Measurements from ENCODE around the gene PLXNA2. TPM values are rescaled to one million over a fixed set of nuclear protein-coding genes. Genes with fewer than 3 reads are reported as not detected.

The PLXNA2 gene
- total and polyA plus RNA-seq, 3 donors from 2014 or later: 4.1 to 5.5 (median 4.7) TPM

- H3K4me3 ChIP-seq: no peak overlapping the region
- intact Hi-C loops (cut with DNase I; ENCODE audit: low total_unique reads): no loop called here
- no peak overlapping the region for H3K27ac ChIP-seq
- no peaks in the 10 kb centered on the region for H3K9me3 ChIP-seq
- H3K4me1 ChIP-seq: no peaks in the 10 kb centered on the region
- no peak for DNase-seq
- no peaks in the 10 kb centered on the region for H3K36me3 ChIP-seq (ENCODE audit: low read depth, missing control alignments)
- 85 to 87% methylated on average over 6 of the region's 6 CpGs for WGBS, 2 donors
- no peaks in the 10 kb centered on the region for H3K27me3 ChIP-seq
- no peak for TF ChIP-seq POLR2A (IDR thresholded peaks at IDR 0.05)
- TF ChIP-seq, protein P1, sequence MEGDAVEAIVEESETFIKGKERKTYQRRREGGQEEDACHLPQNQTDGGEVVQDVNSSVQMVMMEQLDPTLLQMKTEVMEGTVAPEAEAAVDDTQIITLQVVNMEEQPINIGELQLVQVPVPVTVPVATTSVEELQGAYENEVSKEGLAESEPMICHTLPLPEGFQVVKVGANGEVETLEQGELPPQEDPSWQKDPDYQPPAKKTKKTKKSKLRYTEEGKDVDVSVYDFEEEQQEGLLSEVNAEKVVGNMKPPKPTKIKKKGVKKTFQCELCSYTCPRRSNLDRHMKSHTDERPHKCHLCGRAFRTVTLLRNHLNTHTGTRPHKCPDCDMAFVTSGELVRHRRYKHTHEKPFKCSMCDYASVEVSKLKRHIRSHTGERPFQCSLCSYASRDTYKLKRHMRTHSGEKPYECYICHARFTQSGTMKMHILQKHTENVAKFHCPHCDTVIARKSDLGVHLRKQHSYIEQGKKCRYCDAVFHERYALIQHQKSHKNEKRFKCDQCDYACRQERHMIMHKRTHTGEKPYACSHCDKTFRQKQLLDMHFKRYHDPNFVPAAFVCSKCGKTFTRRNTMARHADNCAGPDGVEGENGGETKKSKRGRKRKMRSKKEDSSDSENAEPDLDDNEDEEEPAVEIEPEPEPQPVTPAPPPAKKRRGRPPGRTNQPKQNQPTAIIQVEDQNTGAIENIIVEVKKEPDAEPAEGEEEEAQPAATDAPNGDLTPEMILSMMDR (IDR thresholded peaks at IDR 0.05): no peak
Observed at GRCh38 chr1:208074353-208074752, 169.8 kb downstream of the PLXNA2 start.

DNA sequence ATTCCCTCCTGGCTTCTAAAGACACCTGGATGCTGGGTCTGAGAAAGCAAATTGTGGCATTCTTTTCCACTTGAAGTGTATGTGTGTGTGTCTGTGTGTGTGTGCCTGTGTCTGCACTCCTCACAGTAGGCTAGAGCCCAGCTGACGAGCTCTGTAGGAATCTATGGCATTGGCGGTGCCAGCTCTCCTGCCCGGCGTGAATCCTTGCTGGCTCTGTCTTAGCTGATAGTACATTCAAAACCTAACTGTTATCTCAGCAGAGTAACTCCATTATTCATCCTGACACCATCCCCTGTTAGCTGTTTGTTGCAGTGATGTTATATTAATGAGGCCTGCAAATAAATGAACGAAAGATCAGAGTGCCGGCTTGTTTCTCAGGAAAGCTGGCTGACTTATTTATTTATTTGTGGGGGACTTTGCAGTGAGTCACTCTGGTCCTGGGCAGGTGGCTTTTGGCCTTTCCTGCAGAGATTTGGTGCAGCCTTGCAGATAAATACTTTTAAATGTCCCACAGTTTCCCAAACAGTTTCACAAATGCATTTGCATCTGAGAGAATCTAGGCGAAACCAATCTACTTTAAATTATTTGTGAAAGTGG, 172.7 kb downstream of the PLXNA2 start:
- no peak for TF ChIP-seq POLR2A (IDR thresholded peaks at IDR 0.05)
- TF ChIP-seq, protein P1 (IDR thresholded peaks at IDR 0.05): no peak
- Histone ChIP-seq H3K27me3 (no peaks in the 10 kb centered on the region), H3K4me1 (no peaks in the 10 kb centered on the region), H3K4me3 (no peak overlapping the region), H3K36me3 (ENCODE audit: low read depth, missing control alignments) (no peaks in the 10 kb centered on the region), H3K9me3 (no peaks in the 10 kb centered on the region), H3K27ac (no peak overlapping the region)
- WGBS, 2 donors: 73 to 75% methylated on average over 7 of the region's 7 CpGs
- intact Hi-C loops (cut with DNase I; ENCODE audit: low total_unique reads): no loop called here
- no peak for DNase-seq

DNA sequence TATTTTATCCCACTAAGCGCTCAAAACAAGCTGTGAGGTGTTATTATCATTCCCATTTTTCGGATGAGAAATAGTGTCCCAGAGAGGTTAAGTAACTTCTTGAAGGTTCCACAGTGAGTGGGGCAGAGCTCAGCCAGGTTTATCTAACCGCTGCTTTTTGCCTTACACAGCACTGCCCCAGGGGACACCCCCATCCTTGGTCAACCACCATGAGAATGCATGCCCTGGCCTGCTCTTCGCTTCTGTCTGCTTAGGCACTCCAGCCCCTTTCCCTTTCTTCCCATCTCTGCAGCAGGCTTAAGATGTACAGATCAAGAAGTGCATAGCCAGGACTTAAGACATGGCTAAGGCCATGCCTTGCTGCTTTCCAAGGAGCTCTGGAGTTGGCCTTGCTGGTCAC, 174.3 kb downstream of the PLXNA2 start:
- WGBS, 2 donors: 97 to 100% methylated on average over 4 of the region's 4 CpGs
- H3K4me3 ChIP-seq: no peak overlapping the region
- DNase-seq: no peak
- H3K27me3 ChIP-seq: no peaks in the 10 kb centered on the region
- no peak overlapping the region for H3K27ac ChIP-seq
- intact Hi-C loops (cut with DNase I; ENCODE audit: low total_unique reads): no loop called here
- no peaks in the 10 kb centered on the region for H3K9me3 ChIP-seq
- TF ChIP-seq, protein P1 (IDR thresholded peaks at IDR 0.05): no peak
- TF ChIP-seq POLR2A (IDR thresholded peaks at IDR 0.05): no peak
- no peaks in the 10 kb centered on the region for H3K36me3 ChIP-seq (ENCODE audit: low read depth, missing control alignments)
- peaks cover 12% of the 10 kb centered on the region for H3K4me1 ChIP-seq

GRCh38 chr1:208069317-208069716, 174.9 kb downstream of the PLXNA2 start:
- Histone ChIP-seq H3K4me1 (peaks cover 13% of the 10 kb centered on the region), H3K36me3 (ENCODE audit: low read depth, missing control alignments) (no peaks in the 10 kb centered on the region), H3K27ac (no peak overlapping the region), H3K4me3 (no peak overlapping the region), H3K27me3 (no peaks in the 10 kb centered on the region), H3K9me3 (no peaks in the 10 kb centered on the region)
- no peak for DNase-seq
- TF ChIP-seq, protein P1 (IDR thresholded peaks at IDR 0.05): no peak
- TF ChIP-seq POLR2A (IDR thresholded peaks at IDR 0.05): no peak
- WGBS, 2 donors: 73 to 83% methylated on average over 8 of the region's 8 CpGs
- intact Hi-C loops (cut with DNase I; ENCODE audit: low total_unique reads): no loop called here

GRCh38 chr1:208068908-208069307, 175.3 kb downstream of the PLXNA2 start:
- intact Hi-C loops (cut with DNase I; ENCODE audit: low total_unique reads): no loop called here
- DNase-seq: no peak
- TF ChIP-seq, protein P1 (IDR thresholded peaks at IDR 0.05): no peak
- no peak for TF ChIP-seq POLR2A (IDR thresholded peaks at IDR 0.05)
- Histone ChIP-seq H3K27me3 (no peaks in the 10 kb centered on the region), H3K4me3 (no peak overlapping the region), H3K36me3 (ENCODE audit: low read depth, missing control alignments) (no peaks in the 10 kb centered on the region), H3K27ac (no peak overlapping the region), H3K4me1 (peaks cover 13% of the 10 kb centered on the region), H3K9me3 (no peaks in the 10 kb centered on the region)
- 83 to 91% methylated on average over 3 of the region's 3 CpGs for WGBS, 2 donors
